ENCODE data around the gene PCDHB4.
"Not testable (repeated sequence)": the region's sequence is repeated elsewhere in the genome, so short reads cannot be mapped to it uniquely, and the experiment has no call there.

Gene PCDHB4

DNA sequence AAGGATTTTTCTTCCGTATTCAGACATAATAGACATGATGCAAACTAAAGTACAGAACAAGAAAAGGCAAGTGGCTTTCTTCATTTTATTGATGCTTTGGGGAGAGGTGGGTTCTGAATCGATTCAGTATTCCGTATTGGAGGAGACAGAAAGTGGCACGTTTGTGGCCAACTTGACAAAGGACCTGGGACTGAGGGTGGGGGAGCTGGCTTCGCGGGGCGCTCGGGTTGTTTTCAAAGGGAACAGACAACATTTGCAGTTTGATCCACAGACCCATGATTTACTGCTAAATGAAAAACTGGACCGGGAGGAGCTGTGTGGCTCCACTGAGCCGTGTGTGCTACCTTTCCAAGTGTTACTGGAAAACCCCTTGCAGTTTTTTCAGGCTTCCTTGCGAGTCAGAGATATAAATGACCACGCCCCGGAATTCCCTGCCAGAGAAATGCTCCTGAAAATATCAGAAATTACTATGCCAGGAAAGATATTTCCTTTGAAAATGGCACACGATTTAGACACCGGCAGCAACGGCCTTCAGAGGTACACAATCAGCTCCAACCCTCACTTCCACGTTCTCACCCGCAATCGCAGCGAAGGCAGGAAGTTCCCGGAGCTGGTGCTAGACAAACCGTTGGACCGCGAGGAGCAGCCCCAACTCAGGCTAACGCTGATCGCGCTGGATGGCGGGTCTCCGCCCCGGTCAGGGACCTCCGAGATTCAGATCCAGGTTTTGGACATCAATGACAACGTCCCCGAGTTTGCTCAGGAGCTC is 28.8 kb downstream of the PCDHB4 start:
- no peak for DNase-seq

DNA sequence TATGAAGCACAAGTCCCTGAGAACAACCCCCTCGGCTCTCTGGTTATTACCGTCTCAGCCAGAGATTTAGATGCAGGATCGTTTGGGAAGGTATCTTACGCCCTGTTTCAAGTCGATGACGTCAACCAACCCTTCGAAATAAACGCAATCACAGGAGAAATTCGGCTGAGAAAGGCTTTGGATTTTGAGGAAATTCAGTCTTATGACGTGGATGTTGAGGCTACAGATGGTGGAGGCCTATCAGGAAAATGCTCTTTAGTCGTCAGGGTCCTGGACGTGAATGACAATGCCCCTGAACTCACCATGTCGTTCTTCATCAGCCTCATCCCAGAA is 29.3 kb downstream of the PCDHB4 start:
- DNase-seq: no peak

DNA sequence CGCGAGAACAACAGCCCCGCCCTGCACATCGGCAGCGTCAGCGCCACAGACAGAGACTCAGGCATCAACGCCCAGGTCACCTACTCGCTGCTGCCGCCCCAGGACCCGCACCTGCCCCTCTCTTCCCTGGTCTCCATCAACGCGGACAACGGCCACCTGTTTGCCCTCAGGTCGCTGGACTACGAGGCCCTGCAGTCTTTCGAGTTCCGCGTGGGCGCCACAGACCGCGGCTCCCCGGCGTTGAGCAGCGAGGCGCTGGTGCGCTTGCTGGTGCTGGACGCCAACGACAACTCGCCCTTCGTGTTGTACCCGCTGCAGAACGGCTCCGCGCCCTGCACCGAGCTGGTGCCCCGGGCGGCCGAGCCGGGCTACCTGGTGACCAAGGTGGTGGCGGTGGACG is 30.0 kb downstream of the PCDHB4 start:
- not testable (repeated sequence) for DNase-seq

DNA sequence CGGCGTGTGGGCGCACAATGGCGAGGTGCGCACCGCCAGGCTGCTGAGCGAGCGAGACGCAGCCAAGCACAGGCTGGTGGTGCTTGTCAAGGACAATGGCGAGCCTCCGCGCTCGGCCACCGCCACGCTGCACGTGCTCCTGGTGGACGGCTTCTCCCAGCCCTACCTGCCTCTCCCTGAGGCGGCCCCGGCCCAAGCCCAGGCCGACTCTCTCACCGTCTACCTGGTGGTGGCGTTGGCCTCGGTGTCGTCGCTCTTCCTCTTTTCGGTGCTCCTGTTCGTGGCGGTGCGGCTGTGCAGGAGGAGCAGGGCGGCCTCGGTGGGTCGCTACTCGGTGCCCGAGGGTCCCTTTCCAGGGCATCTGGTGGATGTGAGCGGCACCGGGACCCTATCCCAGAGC is 30.5 kb downstream of the PCDHB4 start:
- DNase-seq: not testable (repeated sequence)

DNA sequence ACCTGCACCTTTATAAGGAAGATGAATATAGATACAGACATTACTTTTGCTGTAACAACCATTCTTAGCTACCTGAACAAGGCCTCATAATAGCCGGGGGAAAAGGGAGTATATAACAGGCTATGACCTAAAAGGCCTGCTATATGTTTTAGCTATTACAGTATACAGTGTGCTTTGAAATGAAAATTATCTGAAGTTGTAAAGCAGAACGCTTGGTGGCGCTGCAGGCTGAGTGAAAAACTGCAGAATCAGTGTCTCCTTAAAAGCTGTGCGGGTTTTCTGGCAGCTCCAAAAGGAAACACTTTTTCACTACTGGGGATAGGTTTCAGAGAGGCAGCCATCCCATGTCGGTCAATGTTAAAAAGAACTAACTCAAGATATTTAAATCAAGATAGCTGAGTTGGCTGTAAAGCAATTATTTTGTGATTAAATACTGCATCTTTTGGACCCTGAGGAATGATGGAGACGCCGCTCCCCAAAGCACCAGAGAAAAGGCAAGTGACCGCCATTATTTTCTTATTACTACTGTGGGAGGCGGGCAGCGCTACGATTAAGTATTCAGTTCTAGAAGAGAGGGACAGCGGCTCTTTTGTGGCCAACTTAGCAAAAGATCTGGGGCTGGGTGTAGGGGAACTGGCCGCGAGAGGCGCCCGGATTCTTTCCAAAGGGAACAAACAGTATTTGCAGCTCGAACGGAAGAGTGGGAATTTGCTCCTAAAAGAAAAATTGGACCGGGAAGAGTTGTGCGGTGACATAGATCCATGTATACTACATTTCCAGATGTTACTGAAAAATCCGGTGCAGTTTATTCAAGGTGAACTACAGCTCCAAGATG is 34.1 kb downstream of the PCDHB4 start:
- no peak for DNase-seq

DNA sequence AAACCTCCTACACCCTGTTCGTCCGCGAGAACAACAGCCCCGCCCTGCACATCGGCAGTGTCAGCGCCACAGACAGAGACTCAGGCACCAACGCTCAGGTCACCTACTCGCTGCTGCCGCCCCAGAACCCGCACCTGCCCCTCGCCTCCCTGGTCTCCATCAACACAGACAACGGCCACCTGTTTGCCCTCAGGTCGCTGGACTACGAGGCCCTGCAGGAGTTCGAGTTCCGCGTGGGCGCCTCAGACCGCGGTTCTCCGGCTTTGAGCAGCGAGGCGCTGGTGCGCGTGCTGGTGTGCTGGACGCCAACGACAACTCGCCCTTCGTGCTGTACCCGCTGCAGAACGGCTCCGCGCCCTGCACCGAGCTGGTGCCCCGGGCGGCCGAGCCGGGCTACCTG is 35.7 kb downstream of the PCDHB4 start:
- not testable (repeated sequence) for DNase-seq

DNA sequence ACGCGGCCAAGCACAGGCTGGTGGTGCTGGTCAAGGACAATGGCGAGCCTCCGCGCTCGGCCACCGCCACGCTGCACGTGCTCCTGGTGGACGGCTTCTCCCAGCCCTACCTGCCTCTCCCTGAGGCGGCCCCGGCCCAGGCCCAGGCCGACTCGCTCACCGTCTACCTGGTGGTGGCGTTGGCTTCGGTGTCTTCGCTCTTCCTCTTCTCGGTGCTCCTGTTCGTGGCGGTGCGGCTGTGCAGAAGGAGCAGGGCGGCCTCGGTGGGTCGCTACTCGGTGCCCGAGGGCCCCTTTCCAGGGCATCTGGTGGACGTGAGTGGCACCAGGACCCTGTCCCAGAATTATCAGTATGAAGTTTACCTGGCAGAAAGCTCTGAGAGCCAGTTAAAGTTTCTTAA is 36.3 kb downstream of the PCDHB4 start:
- not testable (repeated sequence) for DNase-seq

DNA sequence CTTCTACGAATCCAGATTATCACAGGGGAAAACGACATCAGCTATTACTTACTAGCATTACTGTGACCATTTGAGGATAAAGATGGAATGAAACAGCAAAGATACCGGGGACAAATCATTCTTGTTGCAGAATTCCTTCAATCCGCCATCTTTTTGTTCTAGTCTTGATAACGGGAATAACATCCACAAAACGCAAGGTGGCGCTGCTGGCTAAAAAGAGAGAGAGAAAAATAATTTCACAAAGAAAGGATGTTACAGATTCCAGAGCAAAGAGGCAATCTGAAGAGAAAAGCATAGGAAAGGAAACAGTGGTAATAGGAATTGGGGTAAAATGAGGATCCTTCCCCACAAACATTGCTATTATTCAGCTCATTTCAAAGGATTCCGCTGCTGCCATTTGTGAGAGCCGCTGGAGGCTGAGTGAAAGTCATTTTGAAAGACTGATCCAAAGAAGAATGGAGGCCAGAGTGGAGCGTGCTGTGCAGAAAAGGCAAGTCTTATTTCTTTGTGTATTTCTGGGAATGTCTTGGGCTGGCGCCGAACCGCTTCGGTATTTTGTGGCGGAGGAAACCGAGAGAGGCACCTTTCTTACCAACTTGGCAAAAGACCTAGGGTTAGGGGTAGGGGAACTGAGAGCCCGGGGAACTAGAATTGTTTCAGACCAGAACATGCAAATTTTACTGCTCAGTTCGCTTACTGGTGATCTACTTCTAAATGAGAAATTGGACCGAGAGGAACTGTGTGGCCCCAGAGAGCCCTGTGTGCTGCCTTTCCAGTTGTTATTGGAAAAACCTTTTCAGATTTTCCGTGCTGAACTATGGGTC is 51.0 kb downstream of the PCDHB4 start, which contains the start of gene PCDHB7:
Gene PCDHB7, plus strand, starts transcription at position 264 of the 824 bp plus-strand sequence. Its CDS starts 192 bp downstream, at position 456.
- DNase-seq: no peak

DNA sequence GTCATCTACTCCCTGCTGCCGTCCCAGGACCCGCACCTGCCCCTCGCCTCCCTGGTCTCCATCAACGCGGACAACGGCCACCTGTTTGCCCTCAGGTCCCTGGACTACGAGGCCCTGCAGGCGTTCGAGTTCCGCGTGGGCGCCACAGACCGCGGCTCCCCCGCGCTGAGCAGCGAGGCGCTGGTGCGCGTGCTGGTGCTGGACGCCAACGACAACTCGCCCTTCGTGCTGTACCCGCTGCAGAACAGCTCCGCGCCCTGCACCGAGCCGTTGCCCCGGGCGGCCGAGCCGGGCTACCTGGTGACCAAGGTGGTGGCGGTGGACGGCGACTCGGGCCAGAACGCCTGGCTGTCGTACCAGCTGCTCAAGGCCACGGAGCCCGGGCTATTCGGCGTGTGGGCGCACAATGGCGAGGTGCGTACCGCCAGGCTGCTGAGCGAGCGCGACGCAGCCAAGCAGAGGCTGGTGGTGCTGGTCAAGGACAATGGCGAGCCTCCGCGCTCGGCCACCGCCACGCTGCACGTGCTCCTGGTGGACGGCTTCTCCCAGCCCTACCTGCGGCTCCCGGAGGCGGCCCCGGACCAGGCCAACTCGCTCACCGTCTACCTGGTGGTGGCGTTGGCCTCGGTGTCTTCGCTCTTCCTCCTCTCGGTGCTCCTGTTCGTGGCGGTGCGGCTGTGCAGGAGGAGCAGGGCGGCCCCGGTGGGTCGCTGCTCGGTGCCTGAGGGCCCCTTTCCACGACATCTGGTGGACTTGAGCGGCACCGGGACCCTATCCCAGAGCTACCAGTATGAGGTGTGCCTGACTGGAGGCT is 52.9 kb downstream of the PCDHB4 start:
- not testable (repeated sequence) for DNase-seq
